Peyer's patch (tissue), 4 donors: Measurements from ENCODE around the gene PDGFD.

Experiments used
- CTCF ChIP-seq, 6 experiments: fragments of 450-650 bp in 4 of 6; fragments of 200-600 bp in 2 of 6; sonication (generic) in 1 of 6; IDR thresholded peaks; one replicate each; pipeline ENCODE4 v1.5.1; 2017 to 2019; ENCODE audit warnings: antibody characterized with exemption in 6 of 6, mild to moderate bottlenecking in 3 of 6, moderate library complexity in 1 of 6
- POLR2A ChIP-seq, 2 donors: fragments of 450-650 bp; IDR thresholded peaks; one replicate each; pipeline ENCODE4 v1.5.1; 2017; ENCODE audit warnings: antibody characterized with exemption in 2 of 2, mild to moderate bottlenecking in 2 of 2, moderate library complexity in 2 of 2

GRCh38 chr11:103894034-103894433 is 269.9 kb downstream of the PDGFD start:
- TF ChIP-seq CTCF (IDR thresholded peaks at IDR 0.05) (no peak), POLR2A (IDR thresholded peaks at IDR 0.05) (no peak)
